Measurements from ENCODE around the gene MBNL1.

DNA sequence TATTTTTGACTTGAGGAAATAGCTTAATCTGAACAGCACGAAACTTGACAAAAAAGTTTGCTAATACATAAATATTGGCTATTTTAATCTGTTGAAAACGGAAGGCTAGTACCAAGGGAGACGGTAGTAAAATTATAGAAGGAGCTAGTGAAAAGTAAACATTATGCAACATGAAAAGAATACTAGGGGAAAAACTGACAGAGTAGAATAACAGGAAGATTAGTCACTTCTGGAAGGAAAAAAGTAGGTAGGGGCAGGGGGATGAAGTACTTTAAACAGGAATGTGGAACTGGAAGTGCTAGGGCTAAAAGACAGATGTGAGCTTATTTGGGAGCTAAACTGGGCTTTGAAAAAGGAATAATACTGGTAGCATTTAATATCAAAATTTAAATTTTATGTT lies 60.1 kb downstream of the MBNL1 start:
- TF ChIP-seq ESRRG (CRISPR knock-in tag; IDR thresholded peaks at IDR 0.05) (no peak), ZNF565 (CRISPR knock-in tag; conservative IDR thresholded peaks at IDR 0.05; ENCODE audit: low read depth) (no peak), RARB (CRISPR knock-in tag; IDR thresholded peaks at IDR 0.05) (no peak), ARNTL (CRISPR knock-in tag; IDR thresholded peaks at IDR 0.05; ENCODE audit: borderline replicate concordance, low read depth) (no peak), GLIS3 (CRISPR knock-in tag; IDR thresholded peaks at IDR 0.05) (no peak), TOX (CRISPR knock-in tag; IDR thresholded peaks at IDR 0.05; ENCODE audit: borderline replicate concordance) (no peak), ZNF8 (CRISPR knock-in tag; IDR thresholded peaks at IDR 0.05) (no peak), ZFP30 (CRISPR knock-in tag; IDR thresholded peaks at IDR 0.05) (no peak)
- TF ChIP-seq, protein P1, sequence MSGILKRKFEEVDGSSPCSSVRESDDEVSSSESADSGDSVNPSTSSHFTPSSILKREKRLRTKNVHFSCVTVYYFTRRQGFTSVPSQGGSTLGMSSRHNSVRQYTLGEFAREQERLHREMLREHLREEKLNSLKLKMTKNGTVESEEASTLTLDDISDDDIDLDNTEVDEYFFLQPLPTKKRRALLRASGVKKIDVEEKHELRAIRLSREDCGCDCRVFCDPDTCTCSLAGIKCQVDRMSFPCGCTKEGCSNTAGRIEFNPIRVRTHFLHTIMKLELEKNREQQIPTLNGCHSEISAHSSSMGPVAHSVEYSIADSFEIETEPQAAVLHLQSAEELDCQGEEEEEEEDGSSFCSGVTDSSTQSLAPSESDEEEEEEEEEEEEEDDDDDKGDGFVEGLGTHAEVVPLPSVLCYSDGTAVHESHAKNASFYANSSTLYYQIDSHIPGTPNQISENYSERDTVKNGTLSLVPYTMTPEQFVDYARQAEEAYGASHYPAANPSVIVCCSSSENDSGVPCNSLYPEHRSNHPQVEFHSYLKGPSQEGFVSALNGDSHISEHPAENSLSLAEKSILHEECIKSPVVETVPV (CRISPR knock-in tag; IDR thresholded peaks at IDR 0.05) = no peak
- TF ChIP-seq, protein P2, sequence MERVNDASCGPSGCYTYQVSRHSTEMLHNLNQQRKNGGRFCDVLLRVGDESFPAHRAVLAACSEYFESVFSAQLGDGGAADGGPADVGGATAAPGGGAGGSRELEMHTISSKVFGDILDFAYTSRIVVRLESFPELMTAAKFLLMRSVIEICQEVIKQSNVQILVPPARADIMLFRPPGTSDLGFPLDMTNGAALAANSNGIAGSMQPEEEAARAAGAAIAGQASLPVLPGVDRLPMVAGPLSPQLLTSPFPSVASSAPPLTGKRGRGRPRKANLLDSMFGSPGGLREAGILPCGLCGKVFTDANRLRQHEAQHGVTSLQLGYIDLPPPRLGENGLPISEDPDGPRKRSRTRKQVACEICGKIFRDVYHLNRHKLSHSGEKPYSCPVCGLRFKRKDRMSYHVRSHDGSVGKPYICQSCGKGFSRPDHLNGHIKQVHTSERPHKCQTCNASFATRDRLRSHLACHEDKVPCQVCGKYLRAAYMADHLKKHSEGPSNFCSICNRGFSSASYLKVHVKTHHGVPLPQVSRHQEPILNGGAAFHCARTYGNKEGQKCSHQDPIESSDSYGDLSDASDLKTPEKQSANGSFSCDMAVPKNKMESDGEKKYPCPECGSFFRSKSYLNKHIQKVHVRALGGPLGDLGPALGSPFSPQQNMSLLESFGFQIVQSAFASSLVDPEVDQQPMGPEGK (CRISPR knock-in tag; IDR thresholded peaks at IDR 0.05; ENCODE audit: borderline replicate concordance) = no peak
- TF ChIP-seq, protein P3, sequence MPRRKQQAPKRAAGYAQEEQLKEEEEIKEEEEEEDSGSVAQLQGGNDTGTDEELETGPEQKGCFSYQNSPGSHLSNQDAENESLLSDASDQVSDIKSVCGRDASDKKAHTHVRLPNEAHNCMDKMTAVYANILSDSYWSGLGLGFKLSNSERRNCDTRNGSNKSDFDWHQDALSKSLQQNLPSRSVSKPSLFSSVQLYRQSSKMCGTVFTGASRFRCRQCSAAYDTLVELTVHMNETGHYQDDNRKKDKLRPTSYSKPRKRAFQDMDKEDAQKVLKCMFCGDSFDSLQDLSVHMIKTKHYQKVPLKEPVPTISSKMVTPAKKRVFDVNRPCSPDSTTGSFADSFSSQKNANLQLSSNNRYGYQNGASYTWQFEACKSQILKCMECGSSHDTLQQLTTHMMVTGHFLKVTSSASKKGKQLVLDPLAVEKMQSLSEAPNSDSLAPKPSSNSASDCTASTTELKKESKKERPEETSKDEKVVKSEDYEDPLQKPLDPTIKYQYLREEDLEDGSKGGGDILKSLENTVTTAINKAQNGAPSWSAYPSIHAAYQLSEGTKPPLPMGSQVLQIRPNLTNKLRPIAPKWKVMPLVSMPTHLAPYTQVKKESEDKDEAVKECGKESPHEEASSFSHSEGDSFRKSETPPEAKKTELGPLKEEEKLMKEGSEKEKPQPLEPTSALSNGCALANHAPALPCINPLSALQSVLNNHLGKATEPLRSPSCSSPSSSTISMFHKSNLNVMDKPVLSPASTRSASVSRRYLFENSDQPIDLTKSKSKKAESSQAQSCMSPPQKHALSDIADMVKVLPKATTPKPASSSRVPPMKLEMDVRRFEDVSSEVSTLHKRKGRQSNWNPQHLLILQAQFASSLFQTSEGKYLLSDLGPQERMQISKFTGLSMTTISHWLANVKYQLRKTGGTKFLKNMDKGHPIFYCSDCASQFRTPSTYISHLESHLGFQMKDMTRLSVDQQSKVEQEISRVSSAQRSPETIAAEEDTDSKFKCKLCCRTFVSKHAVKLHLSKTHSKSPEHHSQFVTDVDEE (CRISPR knock-in tag; IDR thresholded peaks at IDR 0.05) = no peak
- TF ChIP-seq, protein P4, sequence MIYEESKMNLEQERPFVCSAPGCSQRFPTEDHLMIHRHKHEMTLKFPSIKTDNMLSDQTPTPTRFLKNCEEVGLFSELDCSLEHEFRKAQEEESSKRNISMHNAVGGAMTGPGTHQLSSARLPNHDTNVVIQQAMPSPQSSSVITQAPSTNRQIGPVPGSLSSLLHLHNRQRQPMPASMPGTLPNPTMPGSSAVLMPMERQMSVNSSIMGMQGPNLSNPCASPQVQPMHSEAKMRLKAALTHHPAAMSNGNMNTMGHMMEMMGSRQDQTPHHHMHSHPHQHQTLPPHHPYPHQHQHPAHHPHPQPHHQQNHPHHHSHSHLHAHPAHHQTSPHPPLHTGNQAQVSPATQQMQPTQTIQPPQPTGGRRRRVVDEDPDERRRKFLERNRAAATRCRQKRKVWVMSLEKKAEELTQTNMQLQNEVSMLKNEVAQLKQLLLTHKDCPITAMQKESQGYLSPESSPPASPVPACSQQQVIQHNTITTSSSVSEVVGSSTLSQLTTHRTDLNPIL (CRISPR knock-in tag; IDR thresholded peaks at IDR 0.05; ENCODE audit: low read depth) = no peak
